ENCODE results near the gene DPYSL4. TPM values are rescaled to one million over a fixed set of nuclear protein-coding genes. Genes with fewer than 3 reads are reported as not detected.

Gene DPYSL4
- total and polyA plus RNA-seq, 3 donors from 2014 or later: 11.7 to 21.0 (median 13.9) TPM

- H3K36me3 ChIP-seq (ENCODE audit: low read depth, missing control alignments): no peaks in the 10 kb centered on the region
- intact Hi-C loops (cut with DNase I; ENCODE audit: low total_unique reads): no loop called here
- DNase-seq: no peak
These were observed 47.2 kb upstream of the DPYSL4 start for GRCh38 chr10:132139526-132139925.

GRCh38 chr10:132140167-132140925 is 46.4 kb upstream of the DPYSL4 start:
- no peak overlapping the region for H3K27ac ChIP-seq
- H3K36me3 ChIP-seq (ENCODE audit: low read depth, missing control alignments): no peaks in the 10 kb centered on the region
- WGBS, 2 donors: 85 to 93% methylated on average over 12 to 39 of the region's 42 CpGs
- H3K4me1 ChIP-seq: no peaks in the 10 kb centered on the region
- intact Hi-C loops (cut with DNase I; ENCODE audit: low total_unique reads): no loop called here
- H3K27me3 ChIP-seq: no peaks in the 10 kb centered on the region
- H3K4me3 ChIP-seq: no peak overlapping the region
- DNase-seq: no peak
- H3K9me3 ChIP-seq: no peaks in the 10 kb centered on the region
- no peak for TF ChIP-seq CTCF (IDR thresholded peaks at IDR 0.05)
- no peak for TF ChIP-seq POLR2A (IDR thresholded peaks at IDR 0.05)

More at GRCh38 chr10:132139526-132139925, 47.2 kb upstream of the DPYSL4 start:
- H3K27ac ChIP-seq: no peak overlapping the region
- no peaks in the 10 kb centered on the region for H3K4me1 ChIP-seq
- H3K9me3 ChIP-seq: no peaks in the 10 kb centered on the region
- 85 to 89% methylated on average over 10 of the region's 10 CpGs for WGBS, 2 donors
- H3K27me3 ChIP-seq: no peaks in the 10 kb centered on the region
- TF ChIP-seq POLR2A (IDR thresholded peaks at IDR 0.05) (no peak), CTCF (IDR thresholded peaks at IDR 0.05) (no peak)
- H3K4me3 ChIP-seq: no peak overlapping the region

GRCh38 chr10:132141076-132141475 is 45.7 kb upstream of the DPYSL4 start:
- H3K36me3 ChIP-seq (ENCODE audit: low read depth, missing control alignments): no peaks in the 10 kb centered on the region
- no peaks in the 10 kb centered on the region for H3K27me3 ChIP-seq
- H3K4me1 ChIP-seq: no peaks in the 10 kb centered on the region
- no peak overlapping the region for H3K4me3 ChIP-seq
- no peak for DNase-seq
- TF ChIP-seq CTCF (IDR thresholded peaks at IDR 0.05): no peak
- no peak for TF ChIP-seq POLR2A (IDR thresholded peaks at IDR 0.05)
- H3K9me3 ChIP-seq: no peaks in the 10 kb centered on the region
- intact Hi-C loops (cut with DNase I; ENCODE audit: low total_unique reads): no loop called here
- H3K27ac ChIP-seq: no peak overlapping the region
- 83 to 84% methylated on average over 2 to 7 of the region's 7 CpGs for WGBS, 2 donors

GRCh38 chr10:132141526-132142395 is 45.0 kb upstream of the DPYSL4 start:
- H3K36me3 ChIP-seq (ENCODE audit: low read depth, missing control alignments): no peaks in the 10 kb centered on the region
- intact Hi-C loops (cut with DNase I; ENCODE audit: low total_unique reads): no loop called here

More at GRCh38 chr10:132141526-132142395, 45.0 kb upstream of the DPYSL4 start:
- TF ChIP-seq CTCF (IDR thresholded peaks at IDR 0.05) (no peak), POLR2A (IDR thresholded peaks at IDR 0.05) (no peak)
- DNase-seq: no peak
- Histone ChIP-seq H3K27me3 (no peaks in the 10 kb centered on the region), H3K4me3 (no peak overlapping the region), H3K27ac (no peak overlapping the region), H3K9me3 (no peaks in the 10 kb centered on the region), H3K4me1 (no peaks in the 10 kb centered on the region)
- WGBS, 2 donors: 94% methylated on average over 15 to 32 of the region's 32 CpGs

All from testis (tissue), 3 donors.